OCI-LY7 (cell line): Measurements from ENCODE around the gene NFATC1. TPM values are rescaled to one million over a fixed set of nuclear protein-coding genes. Genes with fewer than 3 reads are reported as not detected.

ENCODE experiments used
- BruUV-seq: library from RNA; stranded (reverse); fragments of 400-500 nt; replicated peaks from 2 replicates; lab custom pipeline; 2021; lab: Mats Ljungman, UMichigan
- CTCF ChIA-PET: fragments of 300-600 bp; sonication (Branson Sonifier 250); formaldehyde crosslinking; loops from one replicate; lab custom pipeline; 2022; ENCODE audit warnings: antibody characterized with exemption; ENCODE audit not compliant: unreplicated experiment; lab: Charles Lee
- POLR2A ChIA-PET: fragments of 300-600 bp; sonication (Branson Sonifier 250); formaldehyde crosslinking; loops from one replicate; lab custom pipeline; 2022; ENCODE audit warnings: antibody characterized with exemption; lab: Charles Lee
- DNase-seq: peaks from one replicate; pipeline ENCODE4 v3.0.0-alpha.2; 2015; ENCODE audit warnings: low spot score
- H2AFZ ChIP-seq: fragments of 200-600 bp; sonication (generic), shearing (Covaris generic); 2 replicates; pipeline ENCODE4 v1.6.1; 2014; ENCODE audit warnings: mild to moderate bottlenecking, antibody characterized with exemption, low read length, moderate library complexity
- H3K27ac ChIP-seq: fragments of 200-600 bp; sonication (generic); 2 replicates; pipeline ENCODE4 v1.5.1; 2014; ENCODE audit warnings: mixed run types, low read depth, mild to moderate bottlenecking, moderate library complexity, low read length, inconsistent platforms; ENCODE audit not compliant: poor library complexity, severe bottlenecking
- H3K36me3 ChIP-seq: fragments of 200-600 bp; sonication (generic); 2 replicates; pipeline ENCODE4 v1.6.1; 2014; ENCODE audit warnings: mild to moderate bottlenecking, antibody characterized with exemption, low read length, moderate library complexity, mixed read lengths; ENCODE audit not compliant: insufficient read depth
- H3K4me1 ChIP-seq: fragments of 200-600 bp; sonication (generic); 2 replicates; pipeline ENCODE4 v1.5.1; 2014; ENCODE audit warnings: mild to moderate bottlenecking, low read length; ENCODE audit not compliant: insufficient read depth, poor library complexity, severe bottlenecking
- H3K4me2 ChIP-seq: fragments of 200-600 bp; sonication (generic); 2 replicates; pipeline ENCODE4 v1.6.1; 2014; ENCODE audit warnings: mild to moderate bottlenecking, low read length
- H3K4me3 ChIP-seq: fragments of 200-600 bp; sonication (generic); 2 replicates; pipeline ENCODE4 v1.5.1; 2014; ENCODE audit warnings: mild to moderate bottlenecking, low read depth, low read length; ENCODE audit not compliant: poor library complexity, severe bottlenecking
- H3K79me2 ChIP-seq: fragments of 200-600 bp; sonication (generic); 2 replicates; pipeline ENCODE4 v1.6.1; 2016; ENCODE audit warnings: low read depth, mild to moderate bottlenecking, low read length, moderate library complexity, mixed read lengths; ENCODE audit not compliant: insufficient read depth
- H3K9me2 ChIP-seq: fragments of 200-600 bp; sonication (generic); 2 replicates; pipeline ENCODE4 v1.6.1; 2016; ENCODE audit warnings: mild to moderate bottlenecking, low read length, mixed read lengths; ENCODE audit not compliant: insufficient read depth
- H3K9me3 ChIP-seq: fragments of 200-600 bp; sonication (generic); 2 replicates; pipeline ENCODE4 v1.6.1; 2014; ENCODE audit warnings: mild to moderate bottlenecking, mixed run types, low read length, mixed read lengths
- H4K20me1 ChIP-seq: fragments of 200-600 bp; sonication (generic); 2 replicates; pipeline ENCODE4 v1.6.1; 2014; ENCODE audit warnings: mild to moderate bottlenecking, antibody characterized with exemption, low read length, moderate library complexity, mixed read lengths; ENCODE audit not compliant: insufficient read depth
- CTCF ChIP-seq: fragments of 200-600 bp; sonication (generic); conservative IDR thresholded peaks from 2 replicates; pipeline ENCODE4 v1.5.1; 2014; ENCODE audit warnings: mild to moderate bottlenecking, antibody characterized with exemption, low read length, moderate library complexity, mixed read lengths
- EZH2phosphoT487 ChIP-seq: fragments of 200-600 bp; sonication (generic); IDR thresholded peaks from 2 replicates; pipeline ENCODE4 v1.6.1; 2018; ENCODE audit warnings: low read depth, borderline replicate concordance, mild to moderate bottlenecking, mixed run types, antibody characterized with exemption, low read length, moderate library complexity, mixed read lengths
- intact Hi-C: fragments of 100-400 bp; cut with micrococcal nuclease; formaldehyde crosslinking; loops from one replicate; pipeline ENCODE4 v1.10.0; 2022; ENCODE audit not compliant: unreplicated experiment
- total RNA-seq, 2 experiments: library from RNA; depleted of rRNA in 1 of 2; stranded (reverse); fragments of >200 nt in 1 of 2; shearing (Covaris generic) in 1 of 2; gene quantifications; 2 replicates each; pipeline ENCODE4 v1.2.3, GENCODE V29; 2014 to 2022

Gene NFATC1
- total RNA-seq, 2 experiments from 2014 or later, result 23.6 to 50.4 TPM

DNA sequence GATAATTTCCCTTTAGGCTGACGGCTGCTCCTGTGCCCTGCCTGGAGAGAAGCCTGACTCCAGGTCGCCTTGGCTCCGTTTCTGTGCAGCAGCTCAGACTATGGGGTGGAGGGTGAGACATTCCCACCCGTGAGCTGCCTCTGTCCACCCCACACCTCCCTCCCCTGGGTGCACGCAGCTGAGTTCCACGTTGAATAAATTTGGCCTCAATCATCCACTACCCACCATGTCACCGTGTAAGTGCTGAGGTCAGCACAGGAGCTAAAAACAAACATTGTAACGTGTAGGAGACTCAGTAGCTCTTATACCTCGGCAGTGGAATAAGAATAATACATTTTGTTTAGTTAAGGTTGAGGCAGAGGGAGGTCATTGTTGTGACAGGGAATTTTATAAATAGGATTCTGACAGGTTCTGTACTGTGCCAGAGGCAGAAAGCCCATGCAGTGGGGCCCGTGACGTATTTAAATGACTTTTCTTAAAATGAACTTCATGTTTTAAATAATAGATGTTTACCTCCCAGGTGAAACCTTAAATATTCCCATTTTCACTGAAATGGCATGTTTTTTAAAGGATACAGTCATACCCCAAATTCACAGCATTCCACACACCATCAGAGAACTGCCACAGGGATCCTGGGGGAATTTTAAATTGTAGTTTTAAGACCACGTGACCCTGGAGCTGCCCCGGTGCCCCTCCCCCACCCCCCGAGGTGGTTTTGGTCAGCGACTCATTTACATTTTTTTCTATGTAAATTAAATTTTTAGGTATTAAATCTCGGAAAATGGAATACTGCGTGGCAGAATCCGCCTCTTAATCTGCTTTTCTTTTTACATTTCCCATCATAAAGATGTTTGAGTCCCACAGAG, 50.2 kb downstream of the NFATC1 start:
- Histone ChIP-seq H3K4me1 (peaks cover 11% of the 10 kb centered on the region), H3K27ac (peak overlapping the region; percentile 28), H2AFZ (no peak overlapping the region), H3K4me2 (no peak overlapping the region), H4K20me1 (no peaks in the 10 kb centered on the region), H3K79me2 (no peaks in the 10 kb centered on the region), H3K9me2 (no peaks in the 10 kb centered on the region), H3K4me3 (no peak overlapping the region), H3K36me3 (peaks cover 4% of the 10 kb centered on the region), H3K9me3 (no peaks in the 10 kb centered on the region)
- TF ChIP-seq EZH2phosphoT487, result no peak
- no peak for TF ChIP-seq CTCF
- CTCF ChIA-PET, result no interaction called here
- DNase-seq, result no peak
- POLR2A ChIA-PET, result no interaction called here
- intact Hi-C loops, result no loop called here
- no TSS peak for BruUV-seq

- H3K9me3 ChIP-seq, result no peaks in the 10 kb centered on the region
- H2AFZ ChIP-seq, result no peak overlapping the region
- H3K9me2 ChIP-seq, result no peaks in the 10 kb centered on the region
- no peak for DNase-seq
- H3K27ac ChIP-seq, result no peak overlapping the region
- H3K79me2 ChIP-seq, result no peaks in the 10 kb centered on the region
- TF ChIP-seq EZH2phosphoT487, result no peak
- TF ChIP-seq CTCF, result no peak
- BruUV-seq, result no TSS peak
- H3K4me2 ChIP-seq, result no peak overlapping the region
- CTCF ChIA-PET, result no interaction called here
- H3K4me1 ChIP-seq, result peaks cover 11% of the 10 kb centered on the region
- intact Hi-C loops, result no loop called here
- no peak overlapping the region for H3K4me3 ChIP-seq
- H3K36me3 ChIP-seq, result peaks cover 13% of the 10 kb centered on the region
- no peaks in the 10 kb centered on the region for H4K20me1 ChIP-seq
- POLR2A ChIA-PET, result no interaction called here
Measured at GRCh38 chr18:79446931-79447330, 51.2 kb downstream of the NFATC1 start.
